ENCODE results near the gene CHAF1A. TPM values are rescaled to one million over a fixed set of nuclear protein-coding genes. Genes with fewer than 3 reads are reported as not detected.

The CHAF1A gene
- 6.6 and 6.8 TPM in 2 replicates for total RNA-seq

DNA sequence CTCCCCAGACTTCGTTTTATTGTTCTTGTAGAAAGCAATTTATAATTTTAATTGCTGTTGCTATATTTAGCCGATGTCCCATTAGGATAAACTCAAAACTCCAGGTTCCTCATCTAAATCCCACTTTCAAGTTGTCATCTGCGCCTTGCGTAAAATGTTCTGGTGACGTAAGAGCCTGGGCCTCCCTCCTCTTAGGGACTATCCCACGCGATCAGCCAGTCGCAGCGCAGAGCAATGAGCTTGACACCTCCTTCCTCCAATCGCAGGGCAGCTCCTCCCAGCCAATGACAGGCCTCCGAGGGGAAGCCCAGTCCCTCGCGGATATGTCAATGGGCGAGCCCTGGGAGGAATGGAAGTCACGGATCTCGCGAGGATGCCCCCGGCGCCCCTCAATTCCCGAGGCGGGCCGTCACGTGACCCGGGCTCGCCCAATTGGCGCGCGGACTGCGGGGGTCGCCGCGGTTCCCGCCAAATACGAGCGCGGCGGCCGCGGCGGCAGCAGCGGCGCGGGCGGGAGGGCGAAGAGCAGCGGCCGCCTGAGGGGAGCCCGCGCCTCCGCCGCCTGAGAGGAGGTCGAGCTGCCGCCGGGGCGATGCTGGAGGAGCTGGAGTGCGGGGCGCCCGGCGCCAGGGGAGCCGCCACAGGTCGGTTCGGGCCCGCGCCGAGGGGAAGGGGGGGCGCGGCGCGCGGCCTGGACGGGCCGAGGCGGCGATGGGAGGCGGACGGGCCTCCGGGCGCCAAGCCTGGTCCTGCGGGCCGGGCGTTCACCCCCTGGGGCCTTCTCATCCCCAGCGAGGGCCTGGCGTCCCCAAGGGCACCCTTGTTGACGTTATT lies at the start of gene CHAF1A:
TSS of gene CHAF1A (plus strand) at position 470 of the 834 bp plus-strand sequence. CDS start at position 593, 123 bp downstream.

GRCh38 chr19:4400135-4400936 lies 2.1 kb upstream of the CHAF1A start, which contains the start of gene SH3GL1:
Gene SH3GL1, minus strand, starts transcription at chr19:4400547. Its CDS starts 179 bp downstream, at chr19:4400368.

GRCh38 chr19:4457654-4458395 lies 55.4 kb downstream of the CHAF1A start, which contains the start of gene UBXN6:
Gene UBXN6, minus strand, starts transcription at chr19:4457794. Its CDS starts 97 bp downstream, at chr19:4457697.

GRCh38 chr19:4472174-4472974 lies 69.9 kb downstream of the CHAF1A start, which contains the start of gene HDGFL2:
Gene HDGFL2, plus strand, starts transcription at chr19:4472297. Its CDS starts 54 bp downstream, at chr19:4472351.

Other genes starting within 250 kb of the CHAF1A start
- not detected in 2 replicates for gene CREB3L3, start 249.0 kb upstream of the CHAF1A start, total RNA-seq
- 13.4 and 13.8 TPM in 2 replicates for gene SIRT6, start 220.1 kb upstream of the CHAF1A start, total RNA-seq
- gene ANKRD24, start 220.0 kb upstream of the CHAF1A start, total RNA-seq = 2.1 and 2.5 TPM in 2 replicates
- 0.10 TPM in 1 of 2 replicates, not detected in the other for gene EBI3, start 173.1 kb upstream of the CHAF1A start, total RNA-seq
- 9.7 and 12.1 TPM in 2 replicates for gene YJU2, start 155.6 kb upstream of the CHAF1A start, total RNA-seq
- gene SHD, start 123.4 kb upstream of the CHAF1A start, total RNA-seq = not detected in 2 replicates
- not detected in 2 replicates for gene TMIGD2, start 100.3 kb upstream of the CHAF1A start, total RNA-seq
- gene FSD1, start 98.0 kb upstream of the CHAF1A start, total RNA-seq = 7.8 and 10.4 TPM in 2 replicates
- gene STAP2, start 63.8 kb upstream of the CHAF1A start, total RNA-seq = 0.73 and 2.2 TPM in 2 replicates
- gene MPND, start 59.1 kb upstream of the CHAF1A start, total RNA-seq = 3.9 and 6.9 TPM in 2 replicates
- 40.9 and 45.2 TPM in 2 replicates for gene SH3GL1, start 2.1 kb upstream of the CHAF1A start, total RNA-seq
- gene UBXN6, start 55.2 kb downstream of the CHAF1A start, total RNA-seq = 88.3 and 94.6 TPM in 2 replicates
- gene HDGFL2, start 69.7 kb downstream of the CHAF1A start, total RNA-seq = 34.7 and 38.0 TPM in 2 replicates
- 0.26 and 2.9 TPM in 2 replicates for gene PLIN4, start 115.8 kb downstream of the CHAF1A start, total RNA-seq
- not detected in 2 replicates for gene PLIN5, start 132.6 kb downstream of the CHAF1A start, total RNA-seq
- not detected in 2 replicates for gene LRG1, start 137.4 kb downstream of the CHAF1A start, total RNA-seq
- gene SEMA6B, start 157.0 kb downstream of the CHAF1A start, total RNA-seq = 0.20 TPM in 2 replicates
- gene TNFAIP8L1, start 236.9 kb downstream of the CHAF1A start, total RNA-seq = 2.0 and 2.1 TPM in 2 replicates